H1 (cell line): ENCODE measurements around the gene STAMBPL1. TPM values are rescaled to one million over a fixed set of nuclear protein-coding genes. Genes with fewer than 3 reads are reported as not detected.

Experiments
- CTCF ChIA-PET: fragments of 300-600 bp; sonication (Branson Sonifier 250); formaldehyde crosslinking; loops from one replicate; lab custom pipeline; 2021; ENCODE audit not compliant: partially characterized antibody; lab: Charles Lee
- POLR2A ChIA-PET: fragments of 300-600 bp; sonication (Branson Sonifier 250); formaldehyde crosslinking; loops from one replicate; lab custom pipeline; 2021; ENCODE audit warnings: inconsistent platforms; ENCODE audit not compliant: partially characterized antibody; lab: Charles Lee
- DNase-seq, 2 experiments: peaks; one replicate each; pipeline versions ENCODE4 v3.0.0 to v3.0.0-alpha.2; 2010 to 2022; ENCODE audit warnings: low spot score in 2 of 2, low read depth in 1 of 2, mixed read lengths in 1 of 2
- FAIRE-seq: peaks from 2 replicates; lab custom pipeline; 2011; peaks lifted over from hg19 to GRCh38; lab: Jason Lieb, UNC
- H2AFZ ChIP-seq: 2 replicates; pipeline ENCODE4 v1.8.1; 2012; ENCODE audit warnings: low read length, inconsistent platforms
- H2AK5ac ChIP-seq: 2 replicates; pipeline ENCODE4 v1.6.1; 2013; ENCODE audit warnings: low read depth, low read length
- H2BK120ac ChIP-seq: replicated peaks from 2 replicates; pipeline ENCODE3; 2013; ENCODE audit warnings: low read depth, low read length, inconsistent platforms
- H2BK12ac ChIP-seq: 2 replicates; pipeline ENCODE4 v1.6.1; 2013; ENCODE audit warnings: low read depth, low read length
- H2BK15ac ChIP-seq: 2 replicates; pipeline ENCODE4 v1.6.1; 2013; ENCODE audit warnings: low read length
- H2BK20ac ChIP-seq: 2 replicates; pipeline ENCODE4 v1.6.1; 2013; ENCODE audit warnings: low read length
- H2BK5ac ChIP-seq: 2 replicates; pipeline ENCODE4 v1.6.1; 2013; ENCODE audit warnings: low read depth, low read length
- H3K14ac ChIP-seq: 2 replicates; pipeline ENCODE4 v1.6.1; 2013; ENCODE audit warnings: inconsistent platforms; ENCODE audit not compliant: insufficient read length
- H3K18ac ChIP-seq: 2 replicates; pipeline ENCODE4 v1.6.1; 2013; ENCODE audit warnings: low read length; ENCODE audit errors: extremely low read depth
- H3K23ac ChIP-seq: 2 replicates; pipeline ENCODE4 v1.6.1; 2013; ENCODE audit warnings: inconsistent platforms; ENCODE audit not compliant: insufficient read length
- H3K23me2 ChIP-seq: 2 replicates; pipeline ENCODE4 v1.6.1; 2013; ENCODE audit warnings: low read depth, low read length
- H3K27ac ChIP-seq: 2 replicates; pipeline ENCODE4 v1.6.1; 2011; ENCODE audit warnings: low read depth, low read length, inconsistent platforms
- H3K27me3 ChIP-seq, 4 experiments: replicated peaks in 1 of 4; 1 replicate in 1 of 4; 2 replicates in 3 of 4; pipeline versions ENCODE4 v1.6.1 to v1.8.1; 2011 to 2013; ENCODE audit warnings: low read length in 3 of 4, mild to moderate bottlenecking in 3 of 4, inconsistent platforms in 2 of 4, mixed read lengths in 2 of 4, moderate library complexity in 1 of 4; ENCODE audit not compliant: control insufficient read depth in 3 of 4, insufficient read depth in 3 of 4; ENCODE audit errors: extremely low read depth in 1 of 4
- H3K36me3 ChIP-seq, 4 experiments: 2 replicates each; pipeline versions ENCODE4 v1.6.1 to v1.8.1; 2011 to 2013; ENCODE audit warnings: mild to moderate bottlenecking in 4 of 4, low read length in 3 of 4, moderate library complexity in 2 of 4, control low read depth in 1 of 4, inconsistent platforms in 1 of 4; ENCODE audit not compliant: insufficient read depth in 4 of 4, control insufficient read depth in 2 of 4
- H3K4ac ChIP-seq: replicated peaks from 2 replicates; pipeline ENCODE3; 2013; ENCODE audit warnings: low read length, low read depth, mixed read lengths, inconsistent platforms; ENCODE audit not compliant: insufficient read length
- H3K4me1 ChIP-seq, 4 experiments: replicated peaks in 1 of 4; 1 replicate in 1 of 4; 2 replicates in 3 of 4; pipeline versions ENCODE4 v1.6.1 to v1.8.1; 2011 to 2013; ENCODE audit warnings: low read length in 3 of 4, inconsistent platforms in 2 of 4, mixed read lengths in 1 of 4; ENCODE audit not compliant: insufficient read depth in 4 of 4, control insufficient read depth in 3 of 4
- H3K4me2 ChIP-seq, 2 experiments: 2 replicates each; pipeline versions ENCODE4 v1.6.1 to v1.8.1; 2011 to 2013; ENCODE audit warnings: low read depth in 2 of 2, low read length in 2 of 2, control low read depth in 1 of 2, inconsistent platforms in 1 of 2, mild to moderate bottlenecking in 1 of 2; ENCODE audit not compliant: insufficient read depth in 1 of 2
- H3K4me3 ChIP-seq, 4 experiments: fragments of 200-600, 300-600 bp in 1 of 4; sonication (generic), shearing (Covaris generic), sonication (Bioruptor Twin) in 1 of 4; 2 replicates each; pipeline versions ENCODE4 v1.5.1 to v1.8.1; 2011 to 2016; ENCODE audit warnings: low read length in 4 of 4, low read depth in 3 of 4, control low read depth in 2 of 4, inconsistent platforms in 2 of 4, mild to moderate bottlenecking in 2 of 4, mixed read lengths in 1 of 4, moderate library complexity in 1 of 4; ENCODE audit not compliant: insufficient read depth in 2 of 4; ENCODE audit errors: extremely low read depth in 1 of 4
- H3K56ac ChIP-seq: replicated peaks from 2 replicates; pipeline ENCODE3; 2013; ENCODE audit warnings: low read depth, mild to moderate bottlenecking, mixed read lengths, low read length, inconsistent platforms; ENCODE audit not compliant: insufficient read length
- H3K79me1 ChIP-seq: 2 replicates; pipeline ENCODE4 v1.6.1; 2013; ENCODE audit warnings: low read depth, low read length, control low read depth
- H3K79me2 ChIP-seq, 2 experiments: 2 replicates each; pipeline versions ENCODE4 v1.6.1 to v1.8.1; 2012 to 2013; ENCODE audit warnings: low read length in 2 of 2, mild to moderate bottlenecking in 2 of 2, inconsistent platforms in 1 of 2; ENCODE audit not compliant: insufficient read depth in 2 of 2, control insufficient read depth in 1 of 2
- H3K9ac ChIP-seq, 4 experiments: replicated peaks in 1 of 4; 1 replicate in 1 of 4; 2 replicates in 3 of 4; pipeline versions ENCODE4 v1.6.1 to v1.8.1; 2011 to 2013; ENCODE audit warnings: low read depth in 3 of 4, low read length in 3 of 4, control low read depth in 2 of 4, mild to moderate bottlenecking in 2 of 4, moderate library complexity in 2 of 4, inconsistent platforms in 1 of 4; ENCODE audit errors: extremely low read depth in 1 of 4
- H3K9me3 ChIP-seq, 2 experiments: 2 replicates each; pipeline versions ENCODE4 v1.6.1 to v1.8.1; 2012 to 2013; ENCODE audit warnings: mild to moderate bottlenecking in 2 of 2, moderate library complexity in 2 of 2, control low read depth in 1 of 2, inconsistent platforms in 1 of 2, low read depth in 1 of 2, low read length in 1 of 2, mixed read lengths in 1 of 2; ENCODE audit not compliant: insufficient read depth in 2 of 2
- H4K20me1 ChIP-seq, 2 experiments: replicated peaks in 1 of 2; 2 replicates each; pipeline versions ENCODE3 to v1.8.1; 2011 to 2013; ENCODE audit warnings: inconsistent platforms in 2 of 2, low read length in 2 of 2, mild to moderate bottlenecking in 1 of 2; ENCODE audit not compliant: insufficient read depth in 2 of 2, control insufficient read depth in 1 of 2
- H4K5ac ChIP-seq: 2 replicates; pipeline ENCODE4 v1.6.1; 2013; ENCODE audit warnings: low read length, low read depth, mixed read lengths, inconsistent platforms; ENCODE audit not compliant: insufficient read length
- H4K8ac ChIP-seq: 2 replicates; pipeline ENCODE4 v1.8.0; 2013; ENCODE audit warnings: mild to moderate bottlenecking, moderate library complexity, low read length, inconsistent platforms; ENCODE audit not compliant: insufficient read depth; ENCODE audit errors: extremely low read depth
- H4K91ac ChIP-seq: replicated peaks from 2 replicates; pipeline ENCODE3; 2013; ENCODE audit warnings: low read length, mixed read lengths, inconsistent platforms; ENCODE audit not compliant: insufficient read length
- BACH1 ChIP-seq: IDR thresholded peaks from 2 replicates; pipeline ENCODE4 v1.6.1; 2012; ENCODE audit warnings: low read length, improper control_type of control experiment
- BCL11A ChIP-seq, 2 experiments: IDR thresholded peaks; one replicate each; pipeline ENCODE4 v1.6.1; 2011; ENCODE audit warnings: low read depth in 2 of 2, low read length in 2 of 2, mild to moderate bottlenecking in 2 of 2
- BRCA1 ChIP-seq: IDR thresholded peaks from 2 replicates; pipeline ENCODE4 v1.6.1; 2012; ENCODE audit warnings: low read depth, low read length, improper control_type of control experiment
- EP300 ChIP-seq, 2 experiments: IDR thresholded peaks; 1 replicate in 1 of 2; 2 replicates in 1 of 2; pipeline ENCODE4 v1.6.1; 2011 to 2012; ENCODE audit warnings: low read depth in 2 of 2, low read length in 2 of 2, mild to moderate bottlenecking in 2 of 2, borderline replicate concordance in 1 of 2, inconsistent platforms in 1 of 2, moderate library complexity in 1 of 2
- FOSL1 ChIP-seq: IDR thresholded peaks from 2 replicates; pipeline ENCODE4 v1.6.1; 2011; ENCODE audit warnings: mild to moderate bottlenecking, low read depth, low read length, moderate library complexity; ENCODE audit not compliant: insufficient read depth
- GABPA ChIP-seq: IDR thresholded peaks from 2 replicates; pipeline ENCODE4 v1.6.1; 2011; ENCODE audit warnings: mild to moderate bottlenecking, low read length, moderate library complexity, borderline replicate concordance; ENCODE audit not compliant: insufficient read depth
- GTF2F1 ChIP-seq: IDR thresholded peaks from 2 replicates; pipeline ENCODE4 v1.6.1; 2012; ENCODE audit warnings: low read depth, low read length, improper control_type of control experiment, borderline replicate concordance
- KDM4A ChIP-seq: IDR thresholded peaks from one replicate; pipeline ENCODE4 v1.7.1; 2012; ENCODE audit warnings: low read depth, mild to moderate bottlenecking, moderate library complexity, low read length, inconsistent platforms; ENCODE audit not compliant: severe bottlenecking
- MAFK ChIP-seq: IDR thresholded peaks from 2 replicates; pipeline ENCODE4 v1.6.1; 2012; ENCODE audit warnings: low read depth, mild to moderate bottlenecking, improper control_type of control experiment, low read length
- NANOG ChIP-seq: IDR thresholded peaks from 2 replicates; pipeline ENCODE4 v1.6.1; 2011; ENCODE audit warnings: low read length, low read depth, mild to moderate bottlenecking, inconsistent platforms; ENCODE audit not compliant: insufficient read depth, poor library complexity, severe bottlenecking
- NRF1 ChIP-seq: IDR thresholded peaks from 2 replicates; pipeline ENCODE4 v1.6.1; 2011; ENCODE audit warnings: mild to moderate bottlenecking, low read depth, low read length, improper control_type of control experiment
- RXRA ChIP-seq: IDR thresholded peaks from 2 replicates; pipeline ENCODE4 v1.6.1; 2011; ENCODE audit warnings: low read depth, mild to moderate bottlenecking, low read length, moderate library complexity; ENCODE audit not compliant: insufficient read depth
- TBP ChIP-seq: IDR thresholded peaks from 2 replicates; pipeline ENCODE4 v1.6.1; 2011; ENCODE audit warnings: low read depth, low read length, improper control_type of control experiment
- TCF12 ChIP-seq: IDR thresholded peaks from 2 replicates; pipeline ENCODE4 v1.6.1; 2011; ENCODE audit warnings: low read depth, mild to moderate bottlenecking, low read length
- TEAD4 ChIP-seq: IDR thresholded peaks from 2 replicates; pipeline ENCODE4 v1.6.1; 2012; ENCODE audit warnings: low read depth, low read length, inconsistent platforms, mixed read lengths
- WGBS, 2 experiments: shearing (Covaris generic) in 1 of 2; methylation state at CpG; one replicate each; pipeline versions ENCODE4 v1.1.6 to v1.1.7; 2013 to 2015; ENCODE audit warnings: low lambda C conversion rate in 2 of 2, mixed read lengths in 2 of 2, inconsistent platforms in 1 of 2, low coverage in 1 of 2, missing lambda C conversion rate in 1 of 2; ENCODE audit not compliant: insufficient replicate concordance in 2 of 2, insufficient coverage in 1 of 2, insufficient read length in 1 of 2; ENCODE audit errors: extremely low coverage in 1 of 2, missing lambda C conversion rate in 1 of 2; 5-methylcytosine and 5-hydroxymethylcytosine counted together
- polyA plus RNA-seq, 7 experiments: library from polyadenylated mRNA; depleted of rRNA in 3 of 7; stranded (reverse) in 5 of 7; unstranded in 2 of 7; fragments of >200 nt in 5 of 7; fragments of 200-250 nt in 2 of 7; gene quantifications; 1 replicate in 5 of 7; 2 replicates in 1 of 7; 4 replicates in 1 of 7; pipeline versions ENCODE4 v1.2.1 to v1.2.3, GENCODE V29; 2011 to 2013; ENCODE audit warnings: missing spikeins in 2 of 7, mixed read lengths in 2 of 7
- total RNA-seq: library from RNA; stranded (reverse); fragmentation: NEBNext Ultra II Directional; extraction: Animal tissue kit (Norgen Biotek cat#: 25700); gene quantifications from 2 replicates; pipeline ENCODE4 v1.2.1, GENCODE V29; 2021

The STAMBPL1 gene
- total and polyA plus RNA-seq, 2 of the 8 experiments (the other 6 are each of a cell fraction or from before 2014, with no cell fraction given), result 5.5 TPM

GRCh38 chr10:88938938-88939337, 58.9 kb downstream of the STAMBPL1 start:
- POLR2A ChIA-PET, result no interaction called here
- no peak overlapping the region for H3K18ac ChIP-seq
- H2BK15ac ChIP-seq, result no peak overlapping the region
- H3K56ac ChIP-seq, result no peak overlapping the region
- no peaks in the 10 kb centered on the region for H3K79me2 ChIP-seq
- H3K9ac ChIP-seq, result no peak overlapping the region
- H3K36me3 ChIP-seq, result no peaks in the 10 kb centered on the region
- H4K20me1 ChIP-seq, result no peaks in the 10 kb centered on the region
- H3K4me3 ChIP-seq, result no peak overlapping the region
- H3K4ac ChIP-seq, result no peak overlapping the region
- no peak overlapping the region for H2BK5ac ChIP-seq
- H2AFZ ChIP-seq, result no peak overlapping the region
- FAIRE-seq (no peak), DNase-seq (no peak)
- H3K14ac ChIP-seq, result no peak overlapping the region
- CTCF ChIA-PET, result interaction anchor here (1.0 to 1.8 kb wide), 2 partner anchors 277 to 279 kb away, joined by 4 read pairs; no protein-coding TSS in a partner anchor
- no peaks in the 10 kb centered on the region for H3K9me3 ChIP-seq
- no peak overlapping the region for H4K8ac ChIP-seq
- H3K23me2 ChIP-seq, result no peaks in the 10 kb centered on the region
- WGBS, 2 experiments, result 93% methylated on average over 2 of the region's 2 CpGs; no CpG with 5 or more reads in 1 of the 2 experiments
- peaks cover 0 to 6% (median 2%) of the 10 kb centered on the region in 4 experiments; a peak in 3 of 7 replicates for H3K4me1 ChIP-seq
- H2BK120ac ChIP-seq, result no peak overlapping the region
- no peak overlapping the region for H2BK12ac ChIP-seq
- no peak overlapping the region for H2BK20ac ChIP-seq
- H2AK5ac ChIP-seq, result no peak overlapping the region
- no peak overlapping the region for H4K5ac ChIP-seq
- H3K23ac ChIP-seq, result no peak overlapping the region
- H4K91ac ChIP-seq, result no peak overlapping the region
- H3K27me3 ChIP-seq, result no peaks in the 10 kb centered on the region
- H3K27ac ChIP-seq, result no peak overlapping the region
- no peak overlapping the region for H3K4me2 ChIP-seq
- H3K79me1 ChIP-seq, result no peaks in the 10 kb centered on the region
- no peak for TF ChIP-seq BCL11A (IDR thresholded peaks at IDR 0.05; ENCODE audit: low read depth in 2 of 2, low read length in 2 of 2)
- no peak for TF ChIP-seq NRF1
- TF ChIP-seq BRCA1, result no peak
- TF ChIP-seq TBP, result no peak
- TF ChIP-seq FOSL1, result no peak
- TF ChIP-seq TEAD4, result no peak
- no peak for TF ChIP-seq BACH1
- no peak for TF ChIP-seq GABPA
- TF ChIP-seq GTF2F1, result no peak
- no peak for TF ChIP-seq KDM4A
- no peak for TF ChIP-seq EP300 (IDR thresholded peaks at IDR 0.05; ENCODE audit: borderline replicate concordance in 1 of 2, low read depth in 2 of 2, low read length in 2 of 2)
- TF ChIP-seq TCF12, result no peak
- no peak for TF ChIP-seq NANOG
- no peak for TF ChIP-seq MAFK
- no peak for TF ChIP-seq RXRA
